IPS-18a (cell line): ENCODE data around the gene QPCT.

Experiments used
- H3K27ac ChIP-seq: one replicate; pipeline ENCODE4 v1.5.1; 2013; ENCODE audit warnings: low read length
- H3K27me3 ChIP-seq: one replicate; pipeline ENCODE4 v1.6.1; 2013; ENCODE audit warnings: mild to moderate bottlenecking, low read length; ENCODE audit not compliant: control insufficient read depth, insufficient read depth
- H3K36me3 ChIP-seq: one replicate; pipeline ENCODE4 v1.6.1; 2013; ENCODE audit warnings: low read depth, low read length; ENCODE audit not compliant: control insufficient read depth
- H3K4me1 ChIP-seq: one replicate; pipeline ENCODE4 v1.6.1; 2013; ENCODE audit warnings: low read depth, low read length; ENCODE audit not compliant: control insufficient read depth
- H3K4me3 ChIP-seq: one replicate; pipeline ENCODE4 v1.5.1; 2013; ENCODE audit warnings: low read length
- H3K9ac ChIP-seq: one replicate; pipeline ENCODE4 v1.6.1; 2013; ENCODE audit warnings: mild to moderate bottlenecking, low read length, moderate library complexity
- H3K9me3 ChIP-seq: one replicate; pipeline ENCODE4 v1.6.1; 2013; ENCODE audit warnings: low read depth, low read length; ENCODE audit not compliant: control insufficient read depth

QPCT gene

DNA sequence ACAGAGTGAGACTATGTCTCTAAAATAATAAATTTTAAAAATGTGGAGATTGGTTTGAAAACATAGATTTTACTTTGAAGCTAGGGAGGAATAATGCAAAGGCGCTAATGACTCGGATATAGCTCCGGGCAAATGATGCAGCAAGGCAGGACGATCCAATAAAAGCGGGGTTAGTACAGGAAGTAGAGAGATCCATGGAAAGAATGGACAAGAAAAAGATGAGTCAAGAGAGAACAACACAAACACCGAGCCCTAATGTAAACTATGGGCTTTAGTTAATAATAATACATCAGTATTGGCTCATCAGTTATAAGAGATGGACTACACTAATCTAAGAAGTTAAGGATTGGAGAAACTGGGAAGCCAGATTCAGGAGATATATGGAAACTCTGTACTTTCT lies 74.5 kb downstream of the QPCT start:
- Histone ChIP-seq H3K9me3 (no peaks in the 10 kb centered on the region), H3K9ac (no peak overlapping the region), H3K4me1 (peaks cover 5% of the 10 kb centered on the region), H3K4me3 (no peak overlapping the region), H3K27ac (no peak overlapping the region), H3K27me3 (no peaks in the 10 kb centered on the region), H3K36me3 (no peaks in the 10 kb centered on the region)

DNA sequence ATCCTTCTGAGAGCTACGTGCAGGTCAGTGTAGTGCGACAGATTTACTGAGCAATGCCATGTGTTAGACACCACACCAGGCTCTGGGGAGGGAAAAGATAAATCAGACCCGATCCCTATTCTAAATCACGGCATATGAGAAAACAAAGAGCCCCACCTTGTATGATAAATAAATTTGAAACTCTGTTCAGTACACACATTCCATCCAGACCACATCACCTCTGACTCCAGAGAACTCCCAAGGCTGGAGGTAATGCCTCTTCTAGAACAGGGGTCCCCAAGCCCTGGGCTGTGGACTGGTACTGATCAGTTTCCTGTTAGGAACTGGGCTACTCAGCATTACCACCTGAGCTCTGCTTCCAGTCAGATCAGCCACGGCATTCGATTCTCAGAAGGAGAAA lies 77.3 kb downstream of the QPCT start:
- Histone ChIP-seq H3K27ac (no peak overlapping the region), H3K9ac (no peak overlapping the region), H3K4me1 (no peaks in the 10 kb centered on the region)

GRCh38 chr2:37422816-37423215 lies 78.4 kb downstream of the QPCT start:
- Histone ChIP-seq H3K27me3 (no peaks in the 10 kb centered on the region), H3K4me1 (no peaks in the 10 kb centered on the region), H3K36me3 (no peaks in the 10 kb centered on the region), H3K9me3 (no peaks in the 10 kb centered on the region), H3K27ac (no peak overlapping the region), H3K9ac (no peak overlapping the region), H3K4me3 (no peak overlapping the region)

More for the DNA sequence above, 77.3 kb downstream of the QPCT start:
- Histone ChIP-seq H3K36me3 (no peaks in the 10 kb centered on the region), H3K27me3 (no peaks in the 10 kb centered on the region), H3K4me3 (no peak overlapping the region), H3K9me3 (no peaks in the 10 kb centered on the region)
